GM12878 (cell line): ENCODE measurements around the gene GOLGA6A. TPM values are rescaled to one million over a fixed set of nuclear protein-coding genes. Genes with fewer than 3 reads are reported as not detected.

Source experiments
- ATAC-seq: fragments of 200-7000 bp; cut with Tn5 transposase; 3 replicates; pipeline ENCODE4 v1.9.1; 2020; ENCODE audit warnings: mild to moderate bottlenecking, moderate library complexity
- BruUV-seq: library from RNA; stranded (reverse); fragments of 400-500 nt; replicated peaks from 2 replicates; lab custom pipeline; 2021; lab: Mats Ljungman, UMichigan
- CTCF ChIA-PET: fragments of 300-600 bp; sonication (Branson Sonifier 250); formaldehyde crosslinking; extraction: SDS; loops from one replicate; lab custom pipeline; 2021; ENCODE audit warnings: inconsistent platforms; lab: Yijun Ruan, JAX
- POLR2A ChIA-PET: fragments of 350-600 bp; formaldehyde crosslinking; extraction: SDS; loops from one replicate; lab custom pipeline; 2021; ENCODE audit warnings: inconsistent platforms; lab: Charles Lee
- RAD21 ChIA-PET: fragments of 300-600 bp; sonication (Branson Sonifier 250); formaldehyde crosslinking; loops from one replicate; lab custom pipeline; 2023; ENCODE audit warnings: antibody characterized with exemption; ENCODE audit not compliant: unreplicated experiment; lab: Charles Lee
- SMC1A ChIA-PET: fragments of 300-600 bp; sonication (Branson Sonifier 250); formaldehyde crosslinking; loops from one replicate; lab custom pipeline; 2023; ENCODE audit not compliant: unreplicated experiment, uncharacterized antibody; lab: Charles Lee
- DNase-seq: peaks from one replicate; pipeline ENCODE4 v3.0.0-alpha.2; 2011; ENCODE audit warnings: low read depth, low spot score
- FAIRE-seq: peaks from 3 replicates; lab custom pipeline; 2011; peaks lifted over from hg19 to GRCh38; lab: Jason Lieb, UNC
- H2AFZ ChIP-seq: 2 replicates; pipeline ENCODE4 v1.6.0; 2011; ENCODE audit warnings: low read depth, low read length, control low read depth; ENCODE audit not compliant: control insufficient read depth
- H3K27ac ChIP-seq: 2 replicates; pipeline ENCODE4 v1.5.1; 2011; ENCODE audit warnings: control low read depth; ENCODE audit not compliant: control insufficient read depth, insufficient read depth
- H3K27me3 ChIP-seq, 2 experiments: replicated peaks in 1 of 2; 2 replicates each; pipeline versions ENCODE4 v1.6.0 to v1.6.1; 2011; ENCODE audit warnings: low read length in 1 of 2; ENCODE audit not compliant: control insufficient read depth in 2 of 2, insufficient read depth in 2 of 2
- H3K36me3 ChIP-seq, 2 experiments: 2 replicates each; pipeline ENCODE4 v1.5.1; 2011; ENCODE audit warnings: low read length in 1 of 2; ENCODE audit not compliant: control insufficient read depth in 2 of 2, insufficient read depth in 2 of 2
- H3K4me1 ChIP-seq: 2 replicates; pipeline ENCODE4 v1.6.1; 2011; ENCODE audit warnings: mild to moderate bottlenecking, low read length, moderate library complexity, mixed read lengths; ENCODE audit not compliant: control insufficient read depth, insufficient read depth
- H3K4me2 ChIP-seq: 2 replicates; pipeline ENCODE4 v1.6.0; 2011; ENCODE audit warnings: control low read depth; ENCODE audit not compliant: control insufficient read depth, insufficient read depth
- H3K4me3 ChIP-seq: fragments of 200-600 bp; sonication (generic); 2 replicates; pipeline ENCODE4 v1.5.1; 2016
- H3K79me2 ChIP-seq: 2 replicates; pipeline ENCODE4 v1.6.0; 2011; ENCODE audit warnings: low read length; ENCODE audit not compliant: control insufficient read depth, insufficient read depth
- H3K9ac ChIP-seq: 2 replicates; pipeline ENCODE4 v1.8.0; 2011; ENCODE audit warnings: low read length, control low read depth, mixed read lengths; ENCODE audit not compliant: control insufficient read depth, insufficient read depth
- H3K9me3 ChIP-seq: replicated peaks from 3 replicates; pipeline ENCODE4 v1.5.1; 2011; ENCODE audit warnings: mild to moderate bottlenecking, low read length; ENCODE audit not compliant: control insufficient read depth, insufficient read depth
- H4K20me1 ChIP-seq: 2 replicates; pipeline ENCODE4 v1.6.0; 2011; ENCODE audit not compliant: control insufficient read depth, insufficient read depth
- ASH2L ChIP-seq: fragments of 300-600, 200-600 bp; sonication (generic); IDR thresholded peaks from 2 replicates; pipeline ENCODE4 v1.6.1; 2017; ENCODE audit warnings: low read depth, mild to moderate bottlenecking, borderline replicate concordance
- BACH1 ChIP-seq: fragments of 450-650 bp; IDR thresholded peaks from 2 replicates; pipeline ENCODE4 v1.6.1; 2017; ENCODE audit warnings: mild to moderate bottlenecking, borderline replicate concordance
- BMI1 ChIP-seq: fragments of 450-650 bp; IDR thresholded peaks from 2 replicates; pipeline ENCODE4 v1.6.1; 2016; ENCODE audit warnings: mild to moderate bottlenecking, moderate library complexity, borderline replicate concordance
- CREM ChIP-seq: IDR thresholded peaks from 2 replicates; pipeline ENCODE4 v1.6.1; 2014; ENCODE audit warnings: antibody characterized with exemption, low read depth
- CUX1 ChIP-seq: IDR thresholded peaks from 2 replicates; pipeline ENCODE4 v1.6.1; 2012; ENCODE audit warnings: improper control_type of control experiment, low read depth, low read length; ENCODE audit not compliant: insufficient replicate concordance
- EZH2 ChIP-seq: IDR thresholded peaks from 2 replicates; pipeline ENCODE4 v1.6.1; 2012; ENCODE audit warnings: low read depth, mild to moderate bottlenecking, control low read depth, inconsistent platforms, low read length, borderline replicate concordance; ENCODE audit not compliant: control insufficient read depth
- HCFC1 ChIP-seq: fragments of 150-350 bp; IDR thresholded peaks from 2 replicates; pipeline ENCODE4 v1.6.1; 2014; ENCODE audit warnings: low read length
- NBN ChIP-seq: fragments of 450-650 bp; IDR thresholded peaks from 2 replicates; pipeline ENCODE4 v1.6.1; 2016
- NR2C2 ChIP-seq: IDR thresholded peaks from 2 replicates; pipeline ENCODE4 v1.6.1; 2011; ENCODE audit warnings: borderline replicate concordance, low read depth; ENCODE audit not compliant: control insufficient read depth, insufficient read length
- POLR2AphosphoS5 ChIP-seq: IDR thresholded peaks from 2 replicates; pipeline ENCODE4 v1.6.1; 2011; ENCODE audit warnings: mild to moderate bottlenecking, low read length, inconsistent platforms
- SUZ12 ChIP-seq: fragments of 200-600 bp; sonication (generic); IDR thresholded peaks from one replicate; pipeline ENCODE4 v1.6.1; 2018; ENCODE audit warnings: antibody characterized with exemption, mild to moderate bottlenecking; ENCODE audit not compliant: unreplicated experiment
- TCF12 ChIP-seq: IDR thresholded peaks from 2 replicates; pipeline ENCODE4 v1.6.1; 2011; ENCODE audit warnings: low read depth, mild to moderate bottlenecking, low read length
- ZBTB11 ChIP-seq: fragments of 450-650 bp; formaldehyde crosslinking; IDR thresholded peaks from 2 replicates; pipeline ENCODE4 v1.5.0; 2022; ENCODE audit warnings: mild to moderate bottlenecking, missing genetic modification characterization
- ZNF24 ChIP-seq: fragments of 450-650 bp; IDR thresholded peaks from 2 replicates; pipeline ENCODE4 v1.6.1; 2017; ENCODE audit warnings: antibody characterized with exemption, mild to moderate bottlenecking
- ZSCAN29 ChIP-seq: fragments of 450-650 bp; IDR thresholded peaks from 2 replicates; pipeline ENCODE4 v1.6.1; 2017; ENCODE audit warnings: mild to moderate bottlenecking, moderate library complexity
- WGBS: methylation state at CpG from one replicate; pipeline ENCODE4 v1.1.6; 2016; ENCODE audit warnings: low lambda C conversion rate; ENCODE audit not compliant: insufficient replicate concordance, insufficient coverage; ENCODE audit errors: missing lambda C conversion rate; 5-methylcytosine and 5-hydroxymethylcytosine counted together
- in situ Hi-C: fragments of 300-500 bp; cut with MboI; formaldehyde crosslinking; loops from 9 replicates; pipeline ENCODE4 v1.14.3; 2018; ENCODE audit warnings: mixed read lengths
- intact Hi-C: fragments of 100-400 bp; cut with micrococcal nuclease; formaldehyde crosslinking; loops from one replicate; pipeline ENCODE4 v1.14.2; 2022; ENCODE audit not compliant: unreplicated experiment
- polyA plus RNA-seq, 11 experiments: library from polyadenylated mRNA; depleted of rRNA in 4 of 11; unstranded in 6 of 11; stranded (reverse) in 5 of 11; fragments of >200 nt; fragmentation: Nextera tagmentation in 4 of 11; fragmentation: Illumina TruSeq in 1 of 11; extraction: Ambion mirVana in 4 of 11; extraction: Trizol in 1 of 11; gene quantifications; 1 replicate in 1 of 11; 2 replicates in 10 of 11; pipeline versions ENCODE4 v1.2.1 to v1.2.3, GENCODE V29; 2011 to 2016; ENCODE audit warnings: inconsistent platforms in 2 of 11, missing spikeins in 2 of 11, low read depth in 1 of 11
- total RNA-seq, 4 experiments: library from RNA; depleted of rRNA in 3 of 4; stranded (reverse); fragments of >200 nt in 3 of 4; fragmentation: Illumina TruSeq in 1 of 4; extraction: Trizol in 1 of 4; gene quantifications; 2 replicates each; pipeline versions ENCODE4 v1.2.1 to v1.2.3, GENCODE V29; 2013 to 2021

Gene GOLGA6A
- total and polyA plus RNA-seq, 10 of the 15 experiments (the other 5 are each of a cell fraction or from before 2014, with no cell fraction given), result not detected

GRCh38 chr15:74025436-74025835 is 56.9 kb downstream of the GOLGA6A start (continued):
- TF ChIP-seq ZBTB11 (CRISPR knock-in tag), result no peak
- no peak for TF ChIP-seq BACH1
- TF ChIP-seq ASH2L, result no peak
- no peak for TF ChIP-seq HCFC1
- no peak for TF ChIP-seq NR2C2

GRCh38 chr15:74024687-74025086 is 57.7 kb downstream of the GOLGA6A start:
- H3K4me2 ChIP-seq, result no peak overlapping the region
- H2AFZ ChIP-seq, result no peak overlapping the region
- H3K79me2 ChIP-seq, result peaks cover 6% of the 10 kb centered on the region
- H3K27me3 ChIP-seq, result no peaks in the 10 kb centered on the region
- ChIA-PET SMC1A (interaction anchor here (0.7 to 1.2 kb wide), 3 partner anchors 14 to 52 kb away, joined by 3 read pairs; no protein-coding TSS in a partner anchor), CTCF (no interaction called here), POLR2A (interaction anchor here (0.9 kb wide), 1 partner anchor 17 kb away, joined by 3 read pairs; no protein-coding TSS in a partner anchor), RAD21 (no interaction called here)
- 42% methylated on average over 2 of the region's 2 CpGs for WGBS
- H3K4me3 ChIP-seq, result no peak overlapping the region
- no peaks in the 10 kb centered on the region for H3K9me3 ChIP-seq
- peaks cover 30 to 33% of the 10 kb centered on the region in 2 experiments for H3K36me3 ChIP-seq
- ATAC-seq, result no peak
- FAIRE-seq, result no peak
- BruUV-seq, result no TSS peak
- in situ Hi-C loops, result no loop called here
- intact Hi-C loops, result loop anchor here (5.0 kb wide), 1 partner anchor 52 kb away; no protein-coding TSS in a partner anchor
- no peak overlapping the region for H3K9ac ChIP-seq
- no peak for DNase-seq
- H3K27ac ChIP-seq, result no peak overlapping the region
- H4K20me1 ChIP-seq, result no peaks in the 10 kb centered on the region; the same call in 1 of the 2 replicates
- H3K4me1 ChIP-seq, result no peaks in the 10 kb centered on the region
- TF ChIP-seq ZSCAN29, result no peak
- TF ChIP-seq BMI1, result no peak
- TF ChIP-seq CUX1, result no peak
- no peak for TF ChIP-seq NBN
- no peak for TF ChIP-seq ZNF24
- no peak for TF ChIP-seq POLR2AphosphoS5
- TF ChIP-seq CREM, result no peak
- TF ChIP-seq TCF12, result no peak
- no peak for TF ChIP-seq SUZ12
- TF ChIP-seq EZH2, result no peak
- no peak for TF ChIP-seq NR2C2
